ENCODE results near the gene SNAP91. TPM values are rescaled to one million over a fixed set of nuclear protein-coding genes. Genes with fewer than 3 reads are reported as not detected.
A peak's percentile ranks its signal among the peaks of the same experiment; 100 is the strongest.

Gene SNAP91
- total and polyA plus RNA-seq, 2 of the 8 experiments (the other 6 are each of a cell fraction or from before 2014, with no cell fraction given) = 1.3 to 1.5 TPM

DNA sequence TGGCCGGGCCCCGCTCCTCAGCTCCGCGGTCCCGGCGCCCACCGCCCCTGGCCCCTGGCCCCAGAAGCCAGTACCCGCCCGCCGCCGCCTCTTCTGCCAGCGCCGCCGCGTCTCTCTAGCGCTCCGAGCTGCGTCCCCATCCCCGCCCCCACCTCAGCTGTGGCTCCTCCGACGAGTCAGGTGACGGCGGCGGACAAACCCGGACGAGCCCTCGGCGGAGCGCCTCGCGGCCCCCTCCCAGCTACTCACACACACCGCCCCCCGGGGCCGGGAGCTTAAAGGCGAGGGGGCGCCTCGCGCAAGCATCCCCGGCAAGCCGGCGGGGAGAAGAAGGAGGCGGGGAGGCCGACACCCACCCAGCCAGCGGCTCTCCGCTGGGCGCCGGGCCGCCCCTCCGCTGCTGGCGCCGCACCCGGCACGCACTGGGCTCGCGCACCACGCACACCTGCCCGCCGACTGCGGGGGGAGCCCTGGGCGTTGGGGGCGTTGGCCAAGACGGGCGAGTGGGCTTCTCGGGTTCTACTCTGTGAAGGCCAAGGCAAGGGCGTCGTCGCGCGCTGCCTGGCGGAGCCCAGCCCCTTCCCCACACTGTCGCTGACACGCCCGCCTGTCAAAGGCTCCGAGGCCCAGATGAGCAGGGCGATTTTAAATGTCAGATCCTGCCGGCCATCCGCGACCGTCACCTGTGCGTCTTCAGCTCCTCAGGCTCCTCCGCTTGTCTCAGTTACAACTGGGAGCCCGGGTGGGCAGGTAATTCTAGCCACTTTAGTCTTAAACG is at the start of gene SNAP91 (continued):
- TF ChIP-seq, protein P1, sequence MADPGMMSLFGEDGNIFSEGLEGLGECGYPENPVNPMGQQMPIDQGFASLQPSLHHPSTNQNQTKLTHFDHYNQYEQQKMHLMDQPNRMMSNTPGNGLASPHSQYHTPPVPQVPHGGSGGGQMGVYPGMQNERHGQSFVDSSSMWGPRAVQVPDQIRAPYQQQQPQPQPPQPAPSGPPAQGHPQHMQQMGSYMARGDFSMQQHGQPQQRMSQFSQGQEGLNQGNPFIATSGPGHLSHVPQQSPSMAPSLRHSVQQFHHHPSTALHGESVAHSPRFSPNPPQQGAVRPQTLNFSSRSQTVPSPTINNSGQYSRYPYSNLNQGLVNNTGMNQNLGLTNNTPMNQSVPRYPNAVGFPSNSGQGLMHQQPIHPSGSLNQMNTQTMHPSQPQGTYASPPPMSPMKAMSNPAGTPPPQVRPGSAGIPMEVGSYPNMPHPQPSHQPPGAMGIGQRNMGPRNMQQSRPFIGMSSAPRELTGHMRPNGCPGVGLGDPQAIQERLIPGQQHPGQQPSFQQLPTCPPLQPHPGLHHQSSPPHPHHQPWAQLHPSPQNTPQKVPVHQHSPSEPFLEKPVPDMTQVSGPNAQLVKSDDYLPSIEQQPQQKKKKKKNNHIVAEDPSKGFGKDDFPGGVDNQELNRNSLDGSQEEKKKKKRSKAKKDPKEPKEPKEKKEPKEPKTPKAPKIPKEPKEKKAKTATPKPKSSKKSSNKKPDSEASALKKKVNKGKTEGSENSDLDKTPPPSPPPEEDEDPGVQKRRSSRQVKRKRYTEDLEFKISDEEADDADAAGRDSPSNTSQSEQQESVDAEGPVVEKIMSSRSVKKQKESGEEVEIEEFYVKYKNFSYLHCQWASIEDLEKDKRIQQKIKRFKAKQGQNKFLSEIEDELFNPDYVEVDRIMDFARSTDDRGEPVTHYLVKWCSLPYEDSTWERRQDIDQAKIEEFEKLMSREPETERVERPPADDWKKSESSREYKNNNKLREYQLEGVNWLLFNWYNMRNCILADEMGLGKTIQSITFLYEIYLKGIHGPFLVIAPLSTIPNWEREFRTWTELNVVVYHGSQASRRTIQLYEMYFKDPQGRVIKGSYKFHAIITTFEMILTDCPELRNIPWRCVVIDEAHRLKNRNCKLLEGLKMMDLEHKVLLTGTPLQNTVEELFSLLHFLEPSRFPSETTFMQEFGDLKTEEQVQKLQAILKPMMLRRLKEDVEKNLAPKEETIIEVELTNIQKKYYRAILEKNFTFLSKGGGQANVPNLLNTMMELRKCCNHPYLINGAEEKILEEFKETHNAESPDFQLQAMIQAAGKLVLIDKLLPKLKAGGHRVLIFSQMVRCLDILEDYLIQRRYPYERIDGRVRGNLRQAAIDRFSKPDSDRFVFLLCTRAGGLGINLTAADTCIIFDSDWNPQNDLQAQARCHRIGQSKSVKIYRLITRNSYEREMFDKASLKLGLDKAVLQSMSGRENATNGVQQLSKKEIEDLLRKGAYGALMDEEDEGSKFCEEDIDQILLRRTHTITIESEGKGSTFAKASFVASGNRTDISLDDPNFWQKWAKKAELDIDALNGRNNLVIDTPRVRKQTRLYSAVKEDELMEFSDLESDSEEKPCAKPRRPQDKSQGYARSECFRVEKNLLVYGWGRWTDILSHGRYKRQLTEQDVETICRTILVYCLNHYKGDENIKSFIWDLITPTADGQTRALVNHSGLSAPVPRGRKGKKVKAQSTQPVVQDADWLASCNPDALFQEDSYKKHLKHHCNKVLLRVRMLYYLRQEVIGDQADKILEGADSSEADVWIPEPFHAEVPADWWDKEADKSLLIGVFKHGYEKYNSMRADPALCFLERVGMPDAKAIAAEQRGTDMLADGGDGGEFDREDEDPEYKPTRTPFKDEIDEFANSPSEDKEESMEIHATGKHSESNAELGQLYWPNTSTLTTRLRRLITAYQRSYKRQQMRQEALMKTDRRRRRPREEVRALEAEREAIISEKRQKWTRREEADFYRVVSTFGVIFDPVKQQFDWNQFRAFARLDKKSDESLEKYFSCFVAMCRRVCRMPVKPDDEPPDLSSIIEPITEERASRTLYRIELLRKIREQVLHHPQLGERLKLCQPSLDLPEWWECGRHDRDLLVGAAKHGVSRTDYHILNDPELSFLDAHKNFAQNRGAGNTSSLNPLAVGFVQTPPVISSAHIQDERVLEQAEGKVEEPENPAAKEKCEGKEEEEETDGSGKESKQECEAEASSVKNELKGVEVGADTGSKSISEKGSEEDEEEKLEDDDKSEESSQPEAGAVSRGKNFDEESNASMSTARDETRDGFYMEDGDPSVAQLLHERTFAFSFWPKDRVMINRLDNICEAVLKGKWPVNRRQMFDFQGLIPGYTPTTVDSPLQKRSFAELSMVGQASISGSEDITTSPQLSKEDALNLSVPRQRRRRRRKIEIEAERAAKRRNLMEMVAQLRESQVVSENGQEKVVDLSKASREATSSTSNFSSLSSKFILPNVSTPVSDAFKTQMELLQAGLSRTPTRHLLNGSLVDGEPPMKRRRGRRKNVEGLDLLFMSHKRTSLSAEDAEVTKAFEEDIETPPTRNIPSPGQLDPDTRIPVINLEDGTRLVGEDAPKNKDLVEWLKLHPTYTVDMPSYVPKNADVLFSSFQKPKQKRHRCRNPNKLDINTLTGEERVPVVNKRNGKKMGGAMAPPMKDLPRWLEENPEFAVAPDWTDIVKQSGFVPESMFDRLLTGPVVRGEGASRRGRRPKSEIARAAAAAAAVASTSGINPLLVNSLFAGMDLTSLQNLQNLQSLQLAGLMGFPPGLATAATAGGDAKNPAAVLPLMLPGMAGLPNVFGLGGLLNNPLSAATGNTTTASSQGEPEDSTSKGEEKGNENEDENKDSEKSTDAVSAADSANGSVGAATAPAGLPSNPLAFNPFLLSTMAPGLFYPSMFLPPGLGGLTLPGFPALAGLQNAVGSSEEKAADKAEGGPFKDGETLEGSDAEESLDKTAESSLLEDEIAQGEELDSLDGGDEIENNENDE (IDR thresholded peaks at IDR 0.05; ENCODE audit: insufficient replicate concordance, low read length) = no peak
- peak; percentile 99 for TF ChIP-seq KDM4A (IDR thresholded peaks at IDR 0.05; ENCODE audit: low read depth, low read length, severe bottlenecking)
- no peak for TF ChIP-seq YY1 (IDR thresholded peaks at IDR 0.05; ENCODE audit: low read depth, low read length)
